GM18873 (cell line): Measurements from ENCODE around the gene MED9.
"Not testable (repeated sequence)": the region's sequence is repeated elsewhere in the genome, so short reads cannot be mapped to it uniquely, and the experiment has no call there.

Source experiments
- ATAC-seq: cut with Tn5 transposase; IDR thresholded peaks from one replicate; pipeline ENCODE4 v1.9.1; 2021; ENCODE audit warnings: mild to moderate bottlenecking, moderate library complexity, moderate number of reproducible peaks; ENCODE audit not compliant: unreplicated experiment, low FRiP score

Gene MED9

GRCh38 chr17:17454276-17454675 is 22.5 kb upstream of the MED9 start:
- ATAC-seq = no peak

GRCh38 chr17:17454700-17455099 is 22.1 kb upstream of the MED9 start:
- not testable (repeated sequence) for ATAC-seq

- no peak for ATAC-seq
These were observed 21.6 kb upstream of the MED9 start for GRCh38 chr17:17455173-17455572.

- no peak for ATAC-seq
These were observed 20.5 kb upstream of the MED9 start for GRCh38 chr17:17456251-17456650.

GRCh38 chr17:17457680-17458079 is 19.1 kb upstream of the MED9 start:
- ATAC-seq = no peak

- ATAC-seq = no peak
These were observed 16.8 kb upstream of the MED9 start for GRCh38 chr17:17460038-17460437.

GRCh38 chr17:17462048-17462824 is 14.6 kb upstream of the MED9 start:
- no peak for ATAC-seq

GRCh38 chr17:17463821-17464220 is 13.0 kb upstream of the MED9 start:
- no peak for ATAC-seq

- ATAC-seq = not testable (repeated sequence)
These were observed 10.9 kb upstream of the MED9 start for GRCh38 chr17:17465878-17466277.

- ATAC-seq = no peak
These were observed 10.3 kb upstream of the MED9 start for GRCh38 chr17:17466511-17466910.

GRCh38 chr17:17467016-17467415 is 9.8 kb upstream of the MED9 start:
- no peak for ATAC-seq

- ATAC-seq = no peak
These were observed 9.1 kb upstream of the MED9 start for GRCh38 chr17:17467720-17468119.

- ATAC-seq = no peak
These were observed 8.4 kb upstream of the MED9 start for GRCh38 chr17:17468217-17469010.

GRCh38 chr17:17469358-17469757 is 7.4 kb upstream of the MED9 start:
- no peak for ATAC-seq

GRCh38 chr17:17469996-17470395 is 6.8 kb upstream of the MED9 start:
- no peak for ATAC-seq

- no peak for ATAC-seq
These were observed 4.4 kb upstream of the MED9 start for GRCh38 chr17:17472333-17472920.

GRCh38 chr17:17474341-17474740 is 2.5 kb upstream of the MED9 start:
- no peak for ATAC-seq

GRCh38 chr17:17479209-17479608 is 2.4 kb downstream of the MED9 start:
- ATAC-seq = no peak

GRCh38 chr17:17480593-17481148 is 3.9 kb downstream of the MED9 start:
- no peak for ATAC-seq

- no peak for ATAC-seq
These were observed 5.1 kb downstream of the MED9 start for GRCh38 chr17:17481860-17482259.

GRCh38 chr17:17484451-17484899 is 7.7 kb downstream of the MED9 start:
- no peak for ATAC-seq
